Prostate gland (tissue), 2 donors: ENCODE measurements around the gene C1orf21.

ENCODE experiments used
- POLR2A ChIP-seq: fragments of 450-650 bp; IDR thresholded peaks from one replicate; pipeline ENCODE4 v1.6.1; 2016; ENCODE audit warnings: antibody characterized with exemption, mild to moderate bottlenecking
- TF ChIP-seq, protein P1 (sequence below), 4 experiments: fragments of 200-600 bp in 2 of 4; fragments of 450-650 bp in 2 of 4; sonication (generic) in 2 of 4; IDR thresholded peaks; 1 replicate in 3 of 4; 2 replicates in 1 of 4; pipeline ENCODE4 v1.5.1; 2016 to 2019; ENCODE audit warnings: antibody characterized with exemption in 4 of 4, mild to moderate bottlenecking in 2 of 4, moderate library complexity in 2 of 4

DNA sequence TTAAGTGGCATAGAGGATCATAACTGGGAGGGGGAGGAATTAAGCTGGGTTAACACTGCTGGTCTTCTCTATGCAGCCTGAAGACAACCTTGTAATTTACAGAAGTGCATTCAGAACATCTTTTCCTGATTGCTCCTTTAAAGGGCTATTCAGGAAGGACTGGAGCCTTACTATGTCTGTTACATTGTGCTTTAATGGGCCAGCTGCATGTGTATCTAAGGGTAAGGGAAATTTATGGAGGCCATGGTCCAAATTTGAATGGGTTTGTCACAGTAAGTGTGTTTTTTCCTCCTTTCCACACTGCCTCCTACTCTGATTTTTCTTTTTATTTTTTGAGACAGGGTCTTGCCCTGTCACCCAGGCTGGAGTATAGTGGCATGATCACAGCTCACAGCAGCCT is 19.6 kb downstream of the C1orf21 start:
- TF ChIP-seq, protein P1, sequence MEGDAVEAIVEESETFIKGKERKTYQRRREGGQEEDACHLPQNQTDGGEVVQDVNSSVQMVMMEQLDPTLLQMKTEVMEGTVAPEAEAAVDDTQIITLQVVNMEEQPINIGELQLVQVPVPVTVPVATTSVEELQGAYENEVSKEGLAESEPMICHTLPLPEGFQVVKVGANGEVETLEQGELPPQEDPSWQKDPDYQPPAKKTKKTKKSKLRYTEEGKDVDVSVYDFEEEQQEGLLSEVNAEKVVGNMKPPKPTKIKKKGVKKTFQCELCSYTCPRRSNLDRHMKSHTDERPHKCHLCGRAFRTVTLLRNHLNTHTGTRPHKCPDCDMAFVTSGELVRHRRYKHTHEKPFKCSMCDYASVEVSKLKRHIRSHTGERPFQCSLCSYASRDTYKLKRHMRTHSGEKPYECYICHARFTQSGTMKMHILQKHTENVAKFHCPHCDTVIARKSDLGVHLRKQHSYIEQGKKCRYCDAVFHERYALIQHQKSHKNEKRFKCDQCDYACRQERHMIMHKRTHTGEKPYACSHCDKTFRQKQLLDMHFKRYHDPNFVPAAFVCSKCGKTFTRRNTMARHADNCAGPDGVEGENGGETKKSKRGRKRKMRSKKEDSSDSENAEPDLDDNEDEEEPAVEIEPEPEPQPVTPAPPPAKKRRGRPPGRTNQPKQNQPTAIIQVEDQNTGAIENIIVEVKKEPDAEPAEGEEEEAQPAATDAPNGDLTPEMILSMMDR (IDR thresholded peaks at IDR 0.05): no peak
- no peak for TF ChIP-seq POLR2A
